ENCODE data around the gene DNER. TPM values are rescaled to one million over a fixed set of nuclear protein-coding genes. Genes with fewer than 3 reads are reported as not detected.

Gene DNER
- total and polyA plus RNA-seq, 2 experiments from 2014 or later = 4.7 to 8.8 TPM

- H3K27ac ChIP-seq (ENCODE audit: low read depth) = no peak overlapping the region
- peaks cover 17% of the 10 kb centered on the region for H3K4me1 ChIP-seq (ENCODE audit: insufficient read depth)
- TF ChIP-seq ETS1 (IDR thresholded peaks at IDR 0.05) (no peak), JUNB (IDR thresholded peaks at IDR 0.05; ENCODE audit: unreplicated experiment) (no peak), ZNF331 (CRISPR knock-in tag; IDR thresholded peaks at IDR 0.05; ENCODE audit: low read depth) (no peak), EZH2 (IDR thresholded peaks at IDR 0.05; ENCODE audit: low read depth, unreplicated experiment) (no peak), CTCF (conservative IDR thresholded peaks at IDR 0.05; ENCODE audit: low read depth in 2 of 2) (no peak), EZH2phosphoT487 (IDR thresholded peaks at IDR 0.05; ENCODE audit: unreplicated experiment) (no peak), REST (IDR thresholded peaks at IDR 0.05; ENCODE audit: unreplicated experiment) (no peak), ZNF114 (CRISPR knock-in tag; IDR thresholded peaks at IDR 0.05) (no peak), CREB1 (CRISPR knock-in tag; IDR thresholded peaks at IDR 0.05; ENCODE audit: low read depth) (no peak)
- DNase-seq (ENCODE audit: low spot score) (peak; percentile 80), ATAC-seq (peak; percentile 92)
- H3K36me3 Mint-ChIP-seq (ENCODE audit: low read depth) = peaks cover 13% of the 10 kb centered on the region
- no peaks in the 10 kb centered on the region for H4K20me1 ChIP-seq (replicated peaks; ENCODE audit: insufficient read depth)
- peak overlapping the region; percentile 39 for H3K4me2 ChIP-seq
- no peak overlapping the region for H2AFZ ChIP-seq
- H3K4me1 Mint-ChIP-seq = peaks cover 23% of the 10 kb centered on the region
- no peaks in the 10 kb centered on the region for H3K27me3 Mint-ChIP-seq (ENCODE audit: insufficient read depth, low read depth, poor library complexity)
- no peaks in the 10 kb centered on the region for H3K79me2 ChIP-seq (replicated peaks; ENCODE audit: insufficient read depth)
- no peak overlapping the region for H3K4me3 ChIP-seq
- no peaks in the 10 kb centered on the region for H3K36me3 ChIP-seq (ENCODE audit: insufficient read depth)
- no peaks in the 10 kb centered on the region for H3F3A ChIP-seq (replicated peaks; ENCODE audit: low read depth)
- no peaks in the 10 kb centered on the region for H3K27me3 ChIP-seq (ENCODE audit: insufficient read depth)
- H3K9me3 Mint-ChIP-seq = peaks cover 16% of the 10 kb centered on the region
- H3K4me3 Mint-ChIP-seq = no peak overlapping the region
- H3K9me2 ChIP-seq (ENCODE audit: insufficient read depth) = 0 out of 2 replicates have a peak, but pooled peaks cover 7% of the 10 kb centered on the region
- H3K27ac Mint-ChIP-seq = no peak overlapping the region
These were observed 227.7 kb downstream of the DNER start for GRCh38 chr2:229486673-229487072.

- Histone ChIP-seq H3K27ac (ENCODE audit: low read depth) (no peak overlapping the region; the same call in 1 of the 2 replicates), H3K4me1 (ENCODE audit: insufficient read depth) (peaks cover 17% of the 10 kb centered on the region), H3K4me2 (no peak overlapping the region), H3F3A (replicated peaks; ENCODE audit: low read depth) (no peaks in the 10 kb centered on the region), H3K9me2 (ENCODE audit: insufficient read depth) (0 out of 2 replicates have a peak, but pooled peaks cover 7% of the 10 kb centered on the region), H4K20me1 (replicated peaks; ENCODE audit: insufficient read depth) (no peaks in the 10 kb centered on the region), H2AFZ (no peak overlapping the region), H3K79me2 (replicated peaks; ENCODE audit: insufficient read depth) (no peaks in the 10 kb centered on the region), H3K36me3 (ENCODE audit: insufficient read depth) (no peaks in the 10 kb centered on the region), H3K4me3 (no peak overlapping the region), H3K27me3 (ENCODE audit: insufficient read depth) (no peaks in the 10 kb centered on the region)
- H3K4me3 Mint-ChIP-seq = no peak overlapping the region
- H3K27me3 Mint-ChIP-seq (ENCODE audit: insufficient read depth, low read depth, poor library complexity) = no peaks in the 10 kb centered on the region
- H3K9me3 Mint-ChIP-seq = peaks cover 14% of the 10 kb centered on the region
- DNase-seq (ENCODE audit: low spot score) (no peak), ATAC-seq (peak; percentile 37; the same call in 2 of the 3 replicates)
- peak overlapping the region; percentile 72; the same call in 1 of the 2 replicates for H3K27ac Mint-ChIP-seq
- H3K4me1 Mint-ChIP-seq = peaks cover 23% of the 10 kb centered on the region
- H3K36me3 Mint-ChIP-seq (ENCODE audit: low read depth) = peaks cover 10% of the 10 kb centered on the region
- TF ChIP-seq EZH2phosphoT487 (IDR thresholded peaks at IDR 0.05; ENCODE audit: unreplicated experiment) = no peak
- no peak for TF ChIP-seq ETS1 (IDR thresholded peaks at IDR 0.05)
- no peak for TF ChIP-seq REST (IDR thresholded peaks at IDR 0.05; ENCODE audit: unreplicated experiment)
- no peak for TF ChIP-seq ZNF114 (CRISPR knock-in tag; IDR thresholded peaks at IDR 0.05)
- TF ChIP-seq CREB1 (CRISPR knock-in tag; IDR thresholded peaks at IDR 0.05; ENCODE audit: low read depth) = no peak
- TF ChIP-seq EZH2 (IDR thresholded peaks at IDR 0.05; ENCODE audit: low read depth, unreplicated experiment) = no peak
These were observed 228.5 kb downstream of the DNER start for GRCh38 chr2:229485857-229486256.

All from GM23338 (cell line).